PFSK-1 (cell line): ENCODE measurements around the gene PDCD2L.

ENCODE experiments used
- POLR2AphosphoS5 ChIP-seq: IDR thresholded peaks from 2 replicates; pipeline ENCODE4 v1.6.1; 2012; ENCODE audit warnings: low read depth, mild to moderate bottlenecking, control low read depth, low read length, moderate library complexity
- REST ChIP-seq, 2 experiments: IDR thresholded peaks; 2 replicates each; pipeline versions ENCODE4 v1.6.1 to v1.8.0; 2011 to 2012; ENCODE audit warnings: low read depth in 2 of 2, low read length in 2 of 2, control low read depth in 1 of 2, inconsistent platforms in 1 of 2, mild to moderate bottlenecking in 1 of 2, moderate library complexity in 1 of 2; ENCODE audit not compliant: insufficient read depth in 1 of 2
- SIN3A ChIP-seq: IDR thresholded peaks from 2 replicates; pipeline ENCODE4 v1.6.1; 2012; ENCODE audit warnings: mild to moderate bottlenecking, low read length, moderate library complexity, borderline replicate concordance; ENCODE audit not compliant: insufficient read depth
- TAF1 ChIP-seq: IDR thresholded peaks from 2 replicates; pipeline ENCODE4 v1.6.1; 2012; ENCODE audit warnings: low read length, control low read depth, borderline replicate concordance; ENCODE audit not compliant: insufficient read depth

- TF ChIP-seq POLR2AphosphoS5 (no peak), SIN3A (no peak), TAF1 (no peak), REST (IDR thresholded peaks at IDR 0.05; ENCODE audit: insufficient read depth in 1 of 2, low read depth in 2 of 2, low read length in 2 of 2) (no peak)
Measured at GRCh38 chr19:34402074-34402600, 2.1 kb upstream of the PDCD2L start.
